GM21786 (cell line): Measurements from ENCODE around the gene RCOR3.
"Not testable (repeated sequence)": the region's sequence is repeated elsewhere in the genome, so short reads cannot be mapped to it uniquely, and the experiment has no call there.

Experiments
- ATAC-seq: cut with Tn5 transposase; IDR thresholded peaks from one replicate; pipeline ENCODE4 v1.9.1; 2021; ENCODE audit not compliant: unreplicated experiment

RCOR3 gene

GRCh38 chr1:211337430-211338223 is 78.5 kb downstream of the RCOR3 start:
- ATAC-seq: no peak

- no peak for ATAC-seq
Measured at GRCh38 chr1:211338224-211338620, 79.1 kb downstream of the RCOR3 start.

GRCh38 chr1:211339631-211340041 is 80.5 kb downstream of the RCOR3 start:
- no peak for ATAC-seq

- ATAC-seq: no peak
Measured at GRCh38 chr1:211340622-211341507, 81.7 kb downstream of the RCOR3 start.

- ATAC-seq: no peak
Measured at GRCh38 chr1:211341999-211342398, 82.8 kb downstream of the RCOR3 start.

- no peak for ATAC-seq
Measured at GRCh38 chr1:211343607-211344006, 84.4 kb downstream of the RCOR3 start.

- ATAC-seq: no peak
Measured at GRCh38 chr1:211344152-211344618, 85.0 kb downstream of the RCOR3 start.

- no peak for ATAC-seq
Measured at GRCh38 chr1:211345719-211346118, 86.6 kb downstream of the RCOR3 start.

GRCh38 chr1:211347077-211347844 is 88.1 kb downstream of the RCOR3 start:
- ATAC-seq: no peak

GRCh38 chr1:211348547-211348946 is 89.4 kb downstream of the RCOR3 start:
- ATAC-seq: no peak

GRCh38 chr1:211349741-211350140 is 90.6 kb downstream of the RCOR3 start:
- ATAC-seq: no peak

GRCh38 chr1:211352055-211352454 is 92.9 kb downstream of the RCOR3 start:
- ATAC-seq: not testable (repeated sequence)

- no peak for ATAC-seq
Measured at GRCh38 chr1:211352465-211352864, 93.3 kb downstream of the RCOR3 start.

- ATAC-seq: peak; percentile 83
Measured at GRCh38 chr1:211352985-211353515, 93.9 kb downstream of the RCOR3 start.

GRCh38 chr1:211353562-211354212 is 94.5 kb downstream of the RCOR3 start:
- ATAC-seq: peak; percentile 10

GRCh38 chr1:211355873-211356272 is 96.7 kb downstream of the RCOR3 start:
- ATAC-seq: no peak

- no peak for ATAC-seq
Measured at GRCh38 chr1:211356723-211357407, 97.7 kb downstream of the RCOR3 start.

- no peak for ATAC-seq
Measured at GRCh38 chr1:211358685-211359084, 99.5 kb downstream of the RCOR3 start.

GRCh38 chr1:211359876-211360275 is 100.7 kb downstream of the RCOR3 start:
- ATAC-seq: no peak

- ATAC-seq: no peak
Measured at GRCh38 chr1:211361202-211361601, 102.0 kb downstream of the RCOR3 start.
